SK-MEL-5 (cell line): ENCODE data around the gene CD7. TPM values are rescaled to one million over a fixed set of nuclear protein-coding genes. Genes with fewer than 3 reads are reported as not detected.
A peak's percentile ranks its signal among the peaks of the same experiment; 100 is the strongest.

Experiments used
- DNase-seq: peaks from one replicate; pipeline ENCODE4 v3.0.0-alpha.2; 2016; ENCODE audit warnings: low read depth, low spot score
- in situ Hi-C: cut with HindIII; loops from 2 replicates; pipeline ENCODE4 v1.10.0; 2016; ENCODE audit warnings: low sequenced_read_pairs, high pct_unique_total_duplicates, low pct_unique_long_range_greater_than_20kb
- total RNA-seq: library from RNA; depleted of rRNA; stranded (reverse); fragments of >200 nt; shearing (Covaris generic); gene quantifications from 2 replicates; pipeline ENCODE4 v1.2.3, GENCODE V29; 2014

CD7 gene
- total RNA-seq, 1 experiment from 2014 or later: not detected

- DNase-seq: peak; percentile 29
- in situ Hi-C loops: no loop called here
Observed at GRCh38 chr17:82320956-82321927, 3.8 kb upstream of the CD7 start.

- no peak for DNase-seq
- in situ Hi-C loops: no loop called here
Observed at GRCh38 chr17:82320140-82320840, 2.9 kb upstream of the CD7 start.

- no peak for DNase-seq
- in situ Hi-C loops: no loop called here
Observed at GRCh38 chr17:82319619-82320062, 2.2 kb upstream of the CD7 start.

- in situ Hi-C loops: no loop called here
- DNase-seq: no peak
Observed at GRCh38 chr17:82318772-82319606, 1.6 kb upstream of the CD7 start.

GRCh38 chr17:82318169-82318498 is 726 bp upstream of the CD7 start:
- in situ Hi-C loops: no loop called here

GRCh38 chr17:82316651-82317393 is 586 bp downstream of the CD7 start:
- in situ Hi-C loops: no loop called here
- no peak for DNase-seq

More at GRCh38 chr17:82318169-82318498, 726 bp upstream of the CD7 start:
- DNase-seq: no peak

- in situ Hi-C loops: no loop called here
- DNase-seq: no peak
Observed at GRCh38 chr17:82315703-82316358, 1.6 kb downstream of the CD7 start.

- in situ Hi-C loops: no loop called here
- DNase-seq: no peak
Observed at GRCh38 chr17:82314727-82315605, 2.4 kb downstream of the CD7 start.

- DNase-seq: no peak
- in situ Hi-C loops: no loop called here
Observed at GRCh38 chr17:82314012-82314726, 3.2 kb downstream of the CD7 start.

GRCh38 chr17:82313195-82314011 is 4.0 kb downstream of the CD7 start:
- in situ Hi-C loops: no loop called here
- no peak for DNase-seq

- in situ Hi-C loops: no loop called here
- DNase-seq: no peak
Observed at GRCh38 chr17:82311971-82312370, 5.4 kb downstream of the CD7 start.

- DNase-seq: no peak
- in situ Hi-C loops: no loop called here
Observed at GRCh38 chr17:82310877-82311276, 6.5 kb downstream of the CD7 start.

- no peak for DNase-seq
- in situ Hi-C loops: no loop called here
Observed at GRCh38 chr17:82309656-82310570, 7.5 kb downstream of the CD7 start.
